Measurements from ENCODE around the gene ERCC1.
"Not testable (repeated sequence)": the region's sequence is repeated elsewhere in the genome, so short reads cannot be mapped to it uniquely, and the experiment has no call there.

The ERCC1 gene

DNA sequence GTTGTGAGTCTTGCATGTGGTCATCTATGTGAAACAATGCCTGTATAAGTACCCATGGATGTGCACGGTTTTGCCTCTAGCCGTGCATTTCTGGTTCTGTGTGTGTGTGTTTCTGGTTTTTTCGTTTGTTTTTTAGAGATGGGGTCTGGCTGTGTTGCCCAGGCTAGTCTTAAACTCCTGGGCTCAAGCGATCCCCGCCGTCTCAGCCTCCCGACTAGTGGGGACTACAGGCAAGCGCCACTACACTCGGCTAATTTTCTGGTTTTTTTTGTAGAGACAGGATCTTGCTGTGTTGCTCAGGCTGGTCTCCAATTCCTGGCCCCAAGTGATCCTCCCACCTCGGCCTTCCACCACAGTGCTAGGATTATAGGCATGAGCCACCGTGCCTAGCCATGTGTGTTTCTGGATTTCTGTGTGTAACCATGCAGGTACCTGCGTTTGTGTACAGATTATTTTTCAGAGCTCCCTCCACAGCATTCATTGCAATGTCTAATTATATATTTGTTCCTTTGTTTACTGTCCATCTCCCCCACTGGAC is 28.2 kb upstream of the ERCC1 start:
- no peak for DNase-seq

DNA sequence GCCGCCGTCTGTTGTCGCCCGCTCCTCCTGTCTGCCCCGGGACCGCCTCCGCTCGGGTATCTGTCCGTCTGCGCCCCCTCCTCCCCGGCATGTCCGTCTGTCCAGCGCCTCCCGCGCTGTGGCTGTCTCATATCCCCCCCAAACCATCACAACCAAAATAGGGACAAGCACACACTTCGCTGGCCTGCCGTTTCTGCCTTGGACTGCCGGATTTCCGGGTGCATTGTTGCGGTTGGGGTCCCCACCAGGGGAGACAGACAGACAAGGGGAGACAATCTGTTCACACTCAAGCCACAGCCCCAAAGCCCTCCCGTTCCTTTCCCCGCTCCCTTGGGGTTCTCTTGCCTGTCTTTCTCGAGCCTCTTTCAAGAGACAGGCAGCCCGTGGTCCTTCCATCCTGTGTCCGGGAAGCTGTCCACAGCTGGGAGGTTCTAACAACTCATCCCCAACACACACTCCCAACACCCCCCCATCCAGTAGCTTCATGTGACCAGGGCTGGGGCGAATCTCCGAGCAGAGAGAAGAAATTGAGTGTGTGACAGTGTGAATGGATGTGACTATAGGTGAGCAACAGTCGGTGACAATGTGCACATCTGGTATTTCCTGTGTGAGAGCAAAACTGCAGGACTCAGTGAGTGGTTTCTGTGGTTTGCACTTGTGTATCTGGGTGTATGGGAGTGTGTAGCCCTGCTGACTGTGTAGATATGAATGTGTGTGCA is 27.6 kb upstream of the ERCC1 start:
- peak in 1 of 2 experiments; percentile 35 for DNase-seq

- no peak for DNase-seq
These were observed 26.3 kb upstream of the ERCC1 start for GRCh38 chr19:45450012-45450333.

- DNase-seq = no peak
These were observed 25.2 kb upstream of the ERCC1 start for GRCh38 chr19:45448887-45449299.

DNA sequence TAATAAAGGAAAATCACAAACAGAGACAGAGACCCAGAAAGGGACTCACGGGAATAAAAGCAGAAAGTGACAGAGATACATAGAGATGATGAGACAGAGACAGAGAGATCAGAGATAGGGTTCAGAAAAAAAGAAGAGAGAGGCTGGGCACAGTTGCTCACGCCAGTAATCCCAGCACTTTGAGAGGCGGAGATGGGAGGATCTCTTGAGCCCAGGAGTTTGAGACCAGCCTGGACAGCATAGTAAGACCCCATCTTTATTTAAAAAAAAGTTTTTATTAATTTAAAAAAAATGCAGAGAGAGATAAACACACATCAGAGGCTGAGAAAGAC is 24.7 kb upstream of the ERCC1 start:
- DNase-seq = no peak

- no peak for DNase-seq
These were observed 23.2 kb upstream of the ERCC1 start for GRCh38 chr19:45446944-45447343.

DNA sequence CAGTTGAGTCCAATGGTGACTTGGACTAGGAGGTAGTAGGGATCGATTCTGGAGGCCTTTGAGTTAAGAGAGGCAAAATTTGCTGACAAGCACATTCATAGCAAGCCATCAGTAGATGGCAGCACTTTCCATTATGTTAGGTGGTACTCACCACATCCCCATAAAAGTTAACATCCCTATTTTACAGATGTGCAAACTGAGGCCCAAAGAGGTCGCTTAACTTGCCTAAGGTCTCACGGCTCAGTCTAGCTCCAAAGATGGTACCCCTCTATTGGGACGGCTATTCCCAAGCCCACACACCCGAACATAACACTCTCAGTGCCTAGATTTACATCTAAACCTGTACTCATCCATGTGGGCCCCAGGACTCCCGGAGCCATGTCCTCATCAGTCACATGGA is 22.6 kb upstream of the ERCC1 start:
- no peak for DNase-seq

DNA sequence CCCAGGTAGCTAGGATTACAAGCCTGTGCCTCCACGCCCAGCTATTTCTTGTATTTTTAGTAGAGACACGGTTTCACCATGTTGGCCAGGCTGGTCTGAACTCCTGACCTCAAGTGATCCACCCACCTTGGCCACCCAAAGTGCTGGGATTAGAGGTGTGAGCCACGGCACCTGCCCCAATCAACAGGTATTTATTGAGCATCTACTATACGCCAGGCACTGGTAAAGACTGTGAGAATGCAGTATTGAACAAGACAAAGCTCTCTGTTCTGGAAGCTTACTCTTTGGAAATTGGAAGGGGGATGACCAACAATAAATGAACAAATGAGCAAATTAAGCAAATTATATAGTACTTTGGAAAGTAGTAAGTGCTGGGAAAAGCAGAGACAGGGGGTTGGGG is 21.4 kb upstream of the ERCC1 start:
- DNase-seq = no peak

GRCh38 chr19:45444318-45445041 is 20.8 kb upstream of the ERCC1 start:
- peak; percentile 67 to 69 for DNase-seq

DNA sequence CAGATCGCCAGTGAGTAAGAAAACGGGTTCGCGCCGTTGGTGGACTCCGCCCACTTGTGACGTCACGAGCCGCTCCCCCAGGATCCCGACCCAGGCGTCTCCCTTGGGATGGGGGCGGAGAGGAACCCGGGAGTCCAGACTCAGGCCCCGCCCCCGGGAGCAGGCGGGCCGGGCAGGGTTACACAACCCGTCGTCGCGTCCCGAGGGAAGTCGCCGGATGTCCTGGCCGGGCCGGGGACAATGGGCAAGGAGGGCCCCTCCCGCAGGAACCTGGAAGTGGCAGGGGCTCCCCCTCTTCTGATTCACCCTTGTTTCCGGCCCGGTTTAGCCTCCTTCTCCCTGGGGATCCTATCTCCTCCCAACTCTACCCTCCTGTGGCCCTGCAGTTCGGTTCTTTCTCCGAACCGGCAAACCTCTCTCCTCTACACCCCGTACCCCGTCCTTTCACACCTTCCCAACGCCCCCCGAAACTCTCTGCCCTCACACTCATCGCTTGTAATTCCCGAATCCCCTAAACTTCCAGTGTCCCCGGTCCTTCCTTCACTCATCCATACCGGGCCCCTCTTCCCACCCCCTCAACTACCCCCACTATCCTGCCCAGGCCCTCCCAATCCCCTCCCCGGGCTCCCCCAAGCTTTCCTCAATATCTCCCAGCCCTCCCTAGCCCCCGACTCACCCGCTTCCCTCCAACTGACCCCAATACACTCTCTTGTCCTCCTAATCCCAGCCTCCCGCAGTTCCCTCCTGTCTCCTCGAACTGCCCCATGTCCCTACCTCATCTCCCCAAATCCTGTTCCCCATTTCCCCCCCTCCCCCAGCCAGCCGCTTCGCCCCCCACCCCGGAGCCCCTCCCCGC is 20.0 kb upstream of the ERCC1 start:
- DNase-seq = peak; percentile 38 to 39

- DNase-seq = peak in 1 of 2 experiments; percentile 45
These were observed 19.2 kb upstream of the ERCC1 start for GRCh38 chr19:45442778-45443461.

- DNase-seq = no peak
These were observed 18.7 kb upstream of the ERCC1 start for GRCh38 chr19:45442408-45442777.

GRCh38 chr19:45440873-45441654 is 17.3 kb upstream of the ERCC1 start:
- DNase-seq = no peak

GRCh38 chr19:45440259-45440638 is 16.5 kb upstream of the ERCC1 start:
- no peak for DNase-seq

GRCh38 chr19:45439569-45440258 is 16.0 kb upstream of the ERCC1 start:
- peak; percentile 80 for DNase-seq

- DNase-seq = no peak
These were observed 15.5 kb upstream of the ERCC1 start for GRCh38 chr19:45439190-45439568.

GRCh38 chr19:45437328-45437727 is 13.6 kb upstream of the ERCC1 start:
- DNase-seq = no peak

DNA sequence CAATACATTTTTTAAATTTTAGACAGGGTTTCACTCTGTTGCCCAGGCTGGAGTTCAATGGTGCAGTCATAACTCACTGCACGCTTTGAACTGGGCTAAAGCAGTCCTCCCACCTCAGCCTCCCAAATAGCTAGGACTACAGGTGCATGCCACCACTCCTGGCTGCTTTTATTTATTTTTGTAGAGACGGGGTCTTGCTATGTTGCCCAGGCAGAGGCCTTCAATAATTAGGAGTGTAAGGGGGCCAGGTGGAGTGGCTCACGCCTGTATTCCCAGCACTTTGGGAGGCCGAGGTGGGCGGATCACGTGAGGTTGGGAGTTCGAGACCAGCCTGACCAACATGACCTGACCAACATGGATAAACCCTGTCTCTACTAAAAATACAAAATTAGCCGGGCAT is 8.8 kb upstream of the ERCC1 start:
- not testable (repeated sequence) for DNase-seq

- not testable (repeated sequence) for DNase-seq
These were observed 7.3 kb upstream of the ERCC1 start for GRCh38 chr19:45431008-45431407.

- not testable (repeated sequence) for DNase-seq
These were observed 6.2 kb upstream of the ERCC1 start for GRCh38 chr19:45429896-45430295.

- peak in 1 of 2 experiments; percentile 6 for DNase-seq
These were observed 4.9 kb upstream of the ERCC1 start for GRCh38 chr19:45428384-45429231.

All from stimulated activated CD4-positive, alpha-beta T cell treated with anti-CD3 and anti-CD28 coated beads, Interleukin-4, amount 100 ng/mL, for 4 hours (primary cell).